Keratinocyte (primary cell): Measurements from ENCODE around the gene CCDC8. TPM values are rescaled to one million over a fixed set of nuclear protein-coding genes. Genes with fewer than 3 reads are reported as not detected.

Source experiments
- DNase-seq: peaks from one replicate; pipeline ENCODE4 v3.0.0-alpha.2; 2011; ENCODE audit warnings: low read depth, missing footprints, low spot score
- FAIRE-seq: peaks from 2 replicates; lab custom pipeline; 2011; peaks lifted over from hg19 to GRCh38; lab: Jason Lieb, UNC
- H2AFZ ChIP-seq: 2 replicates; pipeline ENCODE4 v1.6.0; 2012; ENCODE audit warnings: low read length, control low read depth, inconsistent platforms; ENCODE audit not compliant: control insufficient read depth
- H3K27ac ChIP-seq: 2 replicates; pipeline ENCODE4 v1.5.1; 2011; ENCODE audit warnings: low read length; ENCODE audit not compliant: control insufficient read depth, insufficient read depth
- H3K27me3 ChIP-seq: 3 replicates; pipeline ENCODE4 v1.6.0; 2011; ENCODE audit warnings: low read length; ENCODE audit not compliant: control insufficient read depth, insufficient read depth; ENCODE audit errors: extremely low read depth
- H3K36me3 ChIP-seq, 2 experiments: 2 replicates in 1 of 2; 3 replicates in 1 of 2; pipeline ENCODE4 v1.5.1; 2011; ENCODE audit warnings: low read length in 2 of 2, mild to moderate bottlenecking in 1 of 2; ENCODE audit not compliant: control insufficient read depth in 2 of 2, insufficient read depth in 2 of 2; ENCODE audit errors: extremely low read depth in 1 of 2
- H3K4me1 ChIP-seq: 3 replicates; pipeline ENCODE4 v1.5.1; 2011; ENCODE audit warnings: low read length; ENCODE audit not compliant: control insufficient read depth, insufficient read depth; ENCODE audit errors: extremely low read depth
- H3K4me2 ChIP-seq: 3 replicates; pipeline ENCODE4 v1.6.0; 2011; ENCODE audit warnings: low read depth, low read length; ENCODE audit not compliant: control insufficient read depth, insufficient read depth; ENCODE audit errors: extremely low read depth
- H3K4me3 ChIP-seq, 3 experiments: fragments of 200-600 bp in 1 of 3; sonication (generic) in 1 of 3; 2 replicates in 2 of 3; 3 replicates in 1 of 3; pipeline ENCODE4 v1.5.1; 2011 to 2016; ENCODE audit warnings: low read length in 3 of 3, mild to moderate bottlenecking in 3 of 3, control low read depth in 2 of 3, inconsistent platforms in 1 of 3, low read depth in 1 of 3, mixed read lengths in 1 of 3, mixed run types in 1 of 3, moderate library complexity in 1 of 3; ENCODE audit not compliant: control insufficient read depth in 2 of 3, insufficient read depth in 2 of 3; ENCODE audit errors: extremely low read depth in 1 of 3
- H3K79me2 ChIP-seq: 2 replicates; pipeline ENCODE4 v1.6.0; 2012; ENCODE audit warnings: low read length; ENCODE audit not compliant: control insufficient read depth, insufficient read depth
- H3K9ac ChIP-seq: 3 replicates; pipeline ENCODE4 v1.6.0; 2011; ENCODE audit warnings: low read length; ENCODE audit not compliant: control insufficient read depth, insufficient read depth; ENCODE audit errors: extremely low read depth
- H3K9me1 ChIP-seq: 3 replicates; pipeline ENCODE4 v1.6.0; 2011; ENCODE audit warnings: low read length; ENCODE audit not compliant: control insufficient read depth, insufficient read depth; ENCODE audit errors: extremely low read depth
- H3K9me3 ChIP-seq: 2 replicates; pipeline ENCODE4 v1.5.1; 2012; ENCODE audit warnings: low read depth, low read length; ENCODE audit not compliant: control insufficient read depth
- H4K20me1 ChIP-seq: 3 replicates; pipeline ENCODE4 v1.6.0; 2011; ENCODE audit warnings: low read length; ENCODE audit not compliant: control insufficient read depth, insufficient read depth; ENCODE audit errors: extremely low read depth
- CTCF ChIP-seq, 3 experiments: IDR thresholded peaks in 1 of 3; conservative IDR thresholded peaks in 1 of 3; optimal IDR thresholded peaks in 1 of 3; 2 replicates in 2 of 3; 3 replicates in 1 of 3; pipeline versions ENCODE3 to v1.5.1; 2011; ENCODE audit warnings: low read length in 3 of 3, mild to moderate bottlenecking in 3 of 3, moderate library complexity in 2 of 3, control low read depth in 1 of 3, inconsistent platforms in 1 of 3; ENCODE audit not compliant: insufficient read depth in 2 of 3; ENCODE audit errors: extremely low read depth in 1 of 3
- EZH2 ChIP-seq: IDR thresholded peaks from one replicate; pipeline ENCODE4 v1.6.1; 2012; ENCODE audit warnings: inconsistent platforms, mild to moderate bottlenecking, low read length, moderate library complexity
- dilution Hi-C: fragments of 300-500 bp; cut with MboI; formaldehyde crosslinking; loops from one replicate; pipeline ENCODE4 v1.7.0; 2020; ENCODE audit warnings: low sequenced_read_pairs; ENCODE audit not compliant: extremely low pct_ligation_motif_present
- polyA plus RNA-seq, 5 experiments: library from polyadenylated mRNA; depleted of rRNA in 3 of 5; stranded (reverse) in 3 of 5; stranded (forward) in 1 of 5; unstranded in 1 of 5; fragments of >200 nt; gene quantifications; 1 replicate in 1 of 5; 2 replicates in 3 of 5; 3 replicates in 1 of 5; pipeline versions ENCODE4 v1.2.1 to v1.2.3, GENCODE V29; 2011 to 2012; ENCODE audit warnings: missing spikeins in 2 of 5, low read depth in 1 of 5, low replicate concordance in 1 of 5

The CCDC8 gene
- polyA plus RNA-seq, 1 donor (not counting 4 experiments of a cell fraction or from before 2014, with no cell fraction given), result 5.2 TPM

- Histone ChIP-seq H3K4me1 (peaks cover 17% of the 10 kb centered on the region), H3K4me2 (no peak overlapping the region)
- FAIRE-seq, result no peak
Observed at GRCh38 chr19:46409191-46409590, 4.2 kb downstream of the CCDC8 start.

GRCh38 chr19:46408664-46409039, 4.7 kb downstream of the CCDC8 start:
- no peak overlapping the region for H3K9ac ChIP-seq
- no peak overlapping the region for H3K27ac ChIP-seq
- H3K4me1 ChIP-seq, result peaks cover 18% of the 10 kb centered on the region
- no peaks in the 10 kb centered on the region for H3K9me3 ChIP-seq
- dilution Hi-C loops, result no loop called here
- no peaks in the 10 kb centered on the region for H3K36me3 ChIP-seq
- H4K20me1 ChIP-seq, result no peaks in the 10 kb centered on the region
- no peak overlapping the region for H3K4me3 ChIP-seq
- H3K27me3 ChIP-seq, result peaks cover 16% of the 10 kb centered on the region
- H2AFZ ChIP-seq, result peak overlapping the region; percentile 44
- no peak for FAIRE-seq
- DNase-seq, result no peak
- no peak for TF ChIP-seq EZH2
- no peak for TF ChIP-seq CTCF (optimal IDR thresholded peaks at IDR 0.05 in 1 of 3, IDR thresholded peaks at IDR 0.05 in 1 of 3, conservative IDR thresholded peaks at IDR 0.05 in 1 of 3; ENCODE audit: extremely low read depth in 1 of 3, insufficient read depth in 2 of 3, low read length in 3 of 3)
- H3K4me2 ChIP-seq, result peak overlapping the region; percentile 57
- peaks cover 10% of the 10 kb centered on the region for H3K79me2 ChIP-seq
- no peaks in the 10 kb centered on the region for H3K9me1 ChIP-seq

More at GRCh38 chr19:46409191-46409590, 4.2 kb downstream of the CCDC8 start:
- dilution Hi-C loops, result no loop called here
- TF ChIP-seq EZH2, result no peak
- no peak for TF ChIP-seq CTCF (optimal IDR thresholded peaks at IDR 0.05 in 1 of 3, IDR thresholded peaks at IDR 0.05 in 1 of 3, conservative IDR thresholded peaks at IDR 0.05 in 1 of 3; ENCODE audit: extremely low read depth in 1 of 3, insufficient read depth in 2 of 3, low read length in 3 of 3)
- H3K27ac ChIP-seq, result no peak overlapping the region
- H3K27me3 ChIP-seq, result peaks cover 16% of the 10 kb centered on the region
- H3K36me3 ChIP-seq, result no peaks in the 10 kb centered on the region
- no peaks in the 10 kb centered on the region for H4K20me1 ChIP-seq
- H3K9me3 ChIP-seq, result no peaks in the 10 kb centered on the region
- H3K4me3 ChIP-seq, result no peak overlapping the region
- no peak for DNase-seq
- no peak overlapping the region for H3K9ac ChIP-seq
- H2AFZ ChIP-seq, result no peak overlapping the region
- peaks cover 10% of the 10 kb centered on the region for H3K79me2 ChIP-seq
- no peaks in the 10 kb centered on the region for H3K9me1 ChIP-seq
